ENCODE measurements around the gene AFF2. TPM values are rescaled to one million over a fixed set of nuclear protein-coding genes. Genes with fewer than 3 reads are reported as not detected.

Gene AFF2
- total RNA-seq, 1 donor from 2014 or later: 2.3 TPM

GRCh38 chrX:148582353-148582752 lies 81.9 kb downstream of the AFF2 start:
- DNase-seq (ENCODE audit: low spot score): no peak

DNA sequence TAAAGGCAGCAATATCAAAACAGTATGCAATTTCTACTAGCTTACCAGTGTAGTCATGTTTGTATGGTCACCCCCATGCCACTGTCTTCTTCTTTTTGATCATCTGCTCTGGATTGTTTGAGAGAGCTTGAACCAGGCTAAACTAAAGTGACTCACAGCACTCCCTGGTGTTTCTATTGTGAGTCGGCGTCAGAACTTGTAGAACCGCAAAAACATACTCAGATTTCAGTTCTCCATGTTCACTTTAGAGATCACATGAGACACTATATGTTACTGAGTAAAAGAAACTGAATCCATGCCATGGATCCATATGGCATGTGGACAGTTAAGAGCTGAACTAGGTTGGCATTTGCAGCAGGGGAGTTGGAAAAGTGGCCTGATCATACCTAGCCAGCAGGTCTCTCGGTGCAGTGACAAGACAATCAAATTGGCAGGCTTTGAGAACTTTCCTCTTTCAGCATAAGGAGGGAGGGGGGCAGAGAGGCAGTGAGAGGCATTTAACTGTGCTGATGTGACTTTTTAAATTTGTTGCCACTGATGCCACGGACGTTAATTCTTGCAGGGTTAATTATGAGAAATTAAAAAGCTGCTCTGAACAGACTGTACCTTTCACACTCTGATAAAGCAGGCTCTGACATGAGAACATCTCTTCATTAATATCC lies 88.4 kb downstream of the AFF2 start:
- no peak for DNase-seq (ENCODE audit: low spot score)

DNA sequence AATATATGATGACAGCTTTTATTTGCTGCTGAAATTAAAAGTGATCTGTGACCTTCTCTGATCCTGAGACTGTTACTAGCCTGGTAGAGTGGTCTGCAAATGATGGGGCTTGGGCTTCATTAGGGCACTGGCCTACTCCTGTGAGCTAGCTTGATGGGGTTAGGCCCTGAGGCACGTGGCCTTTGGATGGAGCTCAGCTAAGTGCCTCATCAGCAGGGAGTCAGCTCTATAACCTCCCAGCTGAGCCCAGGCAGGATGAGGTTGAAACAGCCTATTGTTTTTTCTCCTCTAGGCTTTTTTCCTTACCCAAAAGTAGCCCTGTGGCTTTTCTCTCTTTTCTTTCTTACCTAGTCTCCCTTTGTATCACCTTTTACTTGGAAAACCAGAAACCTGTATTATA lies 92.2 kb downstream of the AFF2 start:
- no peak for DNase-seq (ENCODE audit: low spot score)

DNA sequence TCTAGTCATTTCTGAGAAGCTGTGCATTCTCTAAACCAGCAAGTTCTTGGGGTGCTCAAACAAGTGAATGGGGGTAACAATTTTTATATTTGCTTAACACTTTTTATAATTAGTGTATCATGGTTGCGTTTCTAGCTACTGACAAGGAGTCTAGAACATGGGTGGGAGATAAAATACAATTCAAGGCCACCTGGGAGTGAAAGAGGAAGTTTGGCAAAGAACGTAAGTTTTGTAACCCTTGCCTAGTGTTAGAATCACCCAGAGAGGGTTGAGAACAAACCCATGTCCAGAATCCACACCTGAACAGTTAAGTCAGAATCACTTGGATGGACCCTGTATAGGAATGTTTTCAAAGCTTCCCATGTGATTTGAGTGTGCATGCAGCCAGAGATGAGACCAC lies 92.7 kb downstream of the AFF2 start:
- DNase-seq (ENCODE audit: low spot score): no peak

DNA sequence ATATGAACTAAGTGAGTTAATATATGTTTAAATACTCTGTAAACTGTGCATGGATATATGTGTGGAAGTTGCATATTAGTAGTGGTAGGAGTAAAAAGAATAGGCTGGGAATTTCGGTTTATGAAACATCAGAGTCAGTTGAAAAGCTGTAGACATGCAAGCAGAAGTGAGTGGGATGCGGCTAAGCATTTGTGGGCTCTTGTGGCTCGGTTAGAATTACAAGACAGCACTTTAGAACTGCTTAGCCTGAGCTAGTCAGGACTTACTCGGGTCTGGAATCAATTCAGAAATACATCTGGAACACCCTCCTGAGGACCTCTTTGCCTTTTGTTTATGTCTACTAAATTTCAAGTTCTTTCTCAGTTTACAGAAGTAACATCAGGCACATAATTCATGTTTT lies 93.6 kb downstream of the AFF2 start:
- DNase-seq (ENCODE audit: low spot score): no peak

- no peak for DNase-seq (ENCODE audit: low spot score)
Observed at GRCh38 chrX:148599404-148599803, 99.0 kb downstream of the AFF2 start.

- DNase-seq (ENCODE audit: low spot score): no peak
Observed at GRCh38 chrX:148600131-148600530, 99.7 kb downstream of the AFF2 start.

- no peak for DNase-seq (ENCODE audit: low spot score)
Observed at GRCh38 chrX:148600581-148600980, 100.2 kb downstream of the AFF2 start.

DNA sequence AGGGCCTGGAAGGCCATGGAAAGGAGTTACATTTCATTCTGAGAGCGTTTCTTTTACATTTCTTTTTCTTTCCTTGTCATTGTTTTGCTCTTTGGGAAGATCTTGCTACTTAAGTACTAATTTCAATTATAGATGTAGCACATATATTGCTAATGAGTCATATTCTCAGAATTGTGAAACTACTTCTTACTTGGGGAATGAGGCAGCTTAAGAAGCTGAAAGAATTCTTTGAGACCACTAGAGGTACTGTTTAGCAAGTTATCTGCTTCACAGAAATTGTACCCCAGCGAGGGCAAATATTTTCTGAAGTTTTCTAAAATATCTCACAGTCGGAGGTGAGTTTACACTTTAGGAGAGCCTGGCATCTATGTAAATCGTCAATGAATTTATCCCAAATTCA lies 100.6 kb downstream of the AFF2 start:
- no peak for DNase-seq (ENCODE audit: low spot score)

DNA sequence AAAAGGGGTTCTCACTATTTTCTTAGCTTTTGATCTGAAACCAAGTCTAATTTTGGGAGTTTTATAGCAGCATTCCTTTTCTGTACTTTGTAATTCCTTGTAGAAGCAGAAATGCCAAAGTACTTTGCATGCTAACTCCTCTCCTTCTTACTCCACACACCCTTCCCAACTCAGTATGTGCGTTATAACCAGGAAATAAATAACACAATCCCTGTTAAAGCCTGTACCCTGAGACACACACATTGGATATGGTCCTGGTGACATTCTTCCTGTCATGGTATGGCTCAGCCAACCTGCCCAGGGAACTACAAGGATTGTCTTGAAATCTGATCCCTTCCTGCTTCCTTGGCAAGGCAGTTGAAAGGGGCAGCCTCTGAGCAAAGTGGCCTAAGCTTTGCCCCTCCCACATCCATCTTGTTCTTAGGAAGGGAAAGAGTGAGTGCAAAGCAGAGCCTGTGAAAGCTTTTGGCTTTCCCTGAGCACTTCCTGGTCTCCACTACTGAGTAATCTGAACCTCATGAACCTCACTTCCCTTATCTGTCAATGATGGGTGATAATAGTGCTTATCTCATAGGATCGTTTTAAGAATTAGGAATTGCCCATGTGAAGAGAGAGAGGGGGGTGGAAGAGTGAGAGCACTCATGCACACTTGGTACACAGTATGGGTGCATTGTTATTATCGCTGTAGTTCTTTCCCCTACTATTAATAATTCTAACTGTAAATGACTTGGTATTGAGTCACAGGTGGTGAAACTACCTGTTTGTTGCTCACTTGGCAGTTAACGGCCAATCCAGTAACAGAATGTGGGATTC lies 109.3 kb downstream of the AFF2 start:
- no peak for DNase-seq (ENCODE audit: low spot score)

DNA sequence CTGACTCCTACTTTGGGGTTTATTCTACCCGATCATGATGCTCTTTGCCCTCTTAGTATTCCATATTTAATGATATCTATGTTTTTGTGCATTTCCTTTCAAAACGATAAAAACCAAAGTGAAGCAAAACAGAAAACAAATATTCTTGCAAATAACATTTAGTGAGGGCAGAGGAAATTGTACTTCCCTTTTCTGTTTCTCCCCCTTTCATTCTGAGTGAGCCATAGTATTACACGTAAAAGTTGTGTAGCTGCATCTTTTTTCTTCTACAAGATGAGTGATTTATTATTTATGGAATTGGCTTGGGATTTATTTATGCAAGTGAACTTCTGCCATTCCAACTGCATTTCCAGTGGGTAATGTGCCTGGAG lies 109.9 kb downstream of the AFF2 start:
- no peak for DNase-seq (ENCODE audit: low spot score)

DNA sequence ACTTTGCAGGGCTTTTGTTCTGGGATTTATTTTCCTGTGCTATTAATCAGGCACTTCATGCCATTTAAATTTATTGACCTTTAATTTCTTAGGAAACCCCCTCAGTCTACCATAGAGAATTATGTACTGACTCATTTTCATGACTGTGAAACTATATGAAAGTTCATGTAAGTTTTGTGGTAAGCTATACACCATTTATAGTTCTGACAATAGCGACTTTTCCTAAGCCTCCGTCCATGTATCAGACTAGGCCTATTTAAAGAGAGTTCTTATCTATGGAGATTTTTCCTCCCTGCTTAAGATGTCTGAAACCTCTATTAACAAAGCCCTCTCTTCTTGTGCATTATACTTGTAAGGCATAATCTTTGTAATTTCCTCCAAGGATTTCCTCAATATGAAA lies 111.6 kb downstream of the AFF2 start:
- DNase-seq (ENCODE audit: low spot score): no peak

- DNase-seq (ENCODE audit: low spot score): no peak
Observed at GRCh38 chrX:148612431-148612830, 112.0 kb downstream of the AFF2 start.

GRCh38 chrX:148613636-148614035 lies 113.2 kb downstream of the AFF2 start:
- DNase-seq (ENCODE audit: low spot score): no peak

DNA sequence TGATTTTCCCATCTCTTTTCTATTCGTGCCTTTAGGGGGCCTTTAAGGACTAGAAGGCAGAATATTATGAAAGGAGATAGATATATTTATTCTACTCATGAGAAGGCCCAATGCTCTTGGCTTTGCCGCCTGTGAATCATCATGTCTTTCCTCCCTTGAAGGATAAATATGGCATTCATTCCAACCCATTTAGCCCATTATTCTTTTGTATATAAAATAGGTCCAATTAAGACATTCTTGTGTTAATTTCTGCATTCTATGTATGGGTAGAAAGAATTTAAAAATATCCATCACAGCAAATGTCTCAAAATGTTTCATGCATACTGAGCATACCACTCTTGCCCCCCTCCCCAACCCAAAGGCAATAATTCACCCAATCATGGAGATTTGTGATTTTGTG lies 115.1 kb downstream of the AFF2 start:
- no peak for DNase-seq (ENCODE audit: low spot score)

GRCh38 chrX:148618470-148619445 lies 118.3 kb downstream of the AFF2 start:
- DNase-seq (ENCODE audit: low spot score): no peak

- DNase-seq (ENCODE audit: low spot score): no peak
Observed at GRCh38 chrX:148620023-148620422, 119.6 kb downstream of the AFF2 start.

- no peak for DNase-seq (ENCODE audit: low spot score)
Observed at GRCh38 chrX:148624951-148625474, 124.6 kb downstream of the AFF2 start.

DNA sequence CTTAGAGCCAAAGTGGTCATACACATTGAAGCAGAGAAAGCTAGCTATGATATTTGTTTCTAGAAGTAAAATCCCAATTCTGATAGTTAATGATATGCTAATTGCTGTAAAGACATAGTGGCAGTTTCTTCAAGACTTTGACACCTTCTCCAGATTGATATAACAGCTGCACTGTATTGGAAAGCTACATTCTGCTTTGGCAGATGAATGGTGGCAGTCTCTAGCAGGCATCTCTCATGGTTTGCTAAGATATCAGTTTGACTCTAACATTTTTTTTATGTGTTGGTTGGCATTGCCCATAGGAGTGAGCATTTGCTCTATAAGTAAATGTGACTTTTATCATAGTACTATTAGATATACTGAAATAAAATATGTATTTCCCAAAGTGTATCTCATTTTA lies 128.2 kb downstream of the AFF2 start:
- no peak for DNase-seq (ENCODE audit: low spot score)

DNA sequence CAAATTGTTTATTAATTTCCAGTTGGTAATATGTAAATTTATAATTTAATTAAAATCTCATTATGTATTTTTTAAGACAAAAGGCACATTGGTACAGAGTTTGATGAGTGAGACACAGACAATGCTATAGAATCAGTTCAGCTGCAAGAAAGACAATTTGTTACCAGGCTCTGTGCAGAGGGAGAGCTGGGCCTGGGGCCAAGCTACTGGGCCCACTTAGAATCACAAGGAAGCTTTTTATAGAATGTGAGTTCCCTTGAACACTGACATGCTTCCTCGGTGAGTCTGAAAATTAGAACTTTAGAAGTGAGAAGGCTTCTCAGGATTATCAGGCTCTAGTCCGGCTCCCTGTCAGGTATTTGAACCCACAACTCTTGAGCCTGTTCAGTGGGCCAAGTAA lies 129.0 kb downstream of the AFF2 start:
- no peak for DNase-seq (ENCODE audit: low spot score)

DNA sequence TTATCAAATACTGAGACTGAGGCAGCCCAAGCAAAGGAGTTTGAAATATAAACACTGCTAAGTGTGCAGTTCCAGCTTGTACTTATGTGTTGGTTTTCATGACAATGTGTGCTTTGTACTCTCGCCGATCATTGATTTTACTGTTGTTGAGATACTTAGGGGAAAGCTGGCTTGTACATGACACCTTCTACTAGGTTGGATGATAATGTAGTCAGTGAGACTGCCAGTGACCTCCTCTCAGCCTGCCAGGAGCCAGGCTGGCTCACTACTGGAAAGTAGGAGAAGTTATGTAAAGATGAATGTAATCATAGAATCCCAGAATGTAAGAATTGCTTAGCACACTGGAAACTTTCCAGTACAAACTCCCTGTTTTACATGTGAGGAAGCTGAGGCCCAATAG lies 132.0 kb downstream of the AFF2 start:
- DNase-seq (ENCODE audit: low spot score): no peak

Data from ureter (tissue), 1 donor.